Small intestine (tissue), 7 donors: ENCODE measurements around the gene SMOC2. TPM values are rescaled to one million over a fixed set of nuclear protein-coding genes. Genes with fewer than 3 reads are reported as not detected.

ENCODE experiments used
- DNase-seq, 2 donors: peaks; one replicate each; pipeline versions ENCODE4 v3.0.0 to v3.0.0-alpha.2; 2013
- FAIRE-seq: peaks from 2 replicates; lab custom pipeline; 2012; peaks lifted over from hg19 to GRCh38; lab: Jason Lieb, UNC
- H3K27ac ChIP-seq, 3 donors: one replicate each; pipeline ENCODE4 v1.5.1; 2013; ENCODE audit warnings: low read length in 2 of 3, mild to moderate bottlenecking in 2 of 3, control low read depth in 1 of 3, inconsistent platforms in 1 of 3, low read depth in 1 of 3, moderate library complexity in 1 of 3
- H3K27me3 ChIP-seq, 3 donors: one replicate each; pipeline ENCODE4 v1.6.1; 2013; ENCODE audit warnings: low read length in 3 of 3, inconsistent platforms in 1 of 3; ENCODE audit not compliant: control insufficient read depth in 3 of 3, insufficient read depth in 3 of 3
- H3K36me3 ChIP-seq, 3 donors: one replicate each; pipeline ENCODE4 v1.6.1; 2013; ENCODE audit warnings: low read length in 3 of 3, inconsistent platforms in 1 of 3, low read depth in 1 of 3, mild to moderate bottlenecking in 1 of 3, moderate library complexity in 1 of 3; ENCODE audit not compliant: control insufficient read depth in 3 of 3, insufficient read depth in 2 of 3
- H3K4me1 ChIP-seq, 3 donors: one replicate each; pipeline ENCODE4 v1.6.1; 2013; ENCODE audit warnings: low read length in 2 of 3, inconsistent platforms in 1 of 3, low read depth in 1 of 3, mild to moderate bottlenecking in 1 of 3, moderate library complexity in 1 of 3; ENCODE audit not compliant: control insufficient read depth in 3 of 3, insufficient read depth in 2 of 3
- H3K4me3 ChIP-seq, 3 donors: one replicate each; pipeline ENCODE4 v1.5.1; 2013; ENCODE audit warnings: low read length in 3 of 3, control low read depth in 1 of 3, inconsistent platforms in 1 of 3, low read depth in 1 of 3, mild to moderate bottlenecking in 1 of 3, moderate library complexity in 1 of 3
- H3K9me3 ChIP-seq, 2 donors: one replicate each; pipeline ENCODE4 v1.6.1; 2013; ENCODE audit warnings: low read depth in 1 of 2, low read length in 1 of 2; ENCODE audit not compliant: control insufficient read depth in 2 of 2, insufficient read depth in 1 of 2
- WGBS, 3 donors: extraction: QIAGEN DNeasy Blood & Tissue Kit; methylation state at CpG; one replicate each; pipeline ENCODE4 v1.1.7; 2013; 5-methylcytosine and 5-hydroxymethylcytosine counted together
- polyA plus RNA-seq, 4 donors: library from polyadenylated mRNA; stranded (reverse) in 3 of 4; unstranded in 1 of 4; fragments of 200-250 nt in 3 of 4; fragments of 120-200 nt in 1 of 4; gene quantifications; one replicate each; pipeline versions ENCODE4 v1.2.1 to v1.2.3, GENCODE V29; 2013
- donor health status: healthy with polysubstance abuse.
- donor health status: control.
- donor health status: control.
- donor health status: Bipolar disorder and iron deficiency.
- donor health status: healthy.

SMOC2 gene
- polyA plus RNA-seq, 4 donors: 0.89 to 56.7 (median 4.0) TPM

DNA sequence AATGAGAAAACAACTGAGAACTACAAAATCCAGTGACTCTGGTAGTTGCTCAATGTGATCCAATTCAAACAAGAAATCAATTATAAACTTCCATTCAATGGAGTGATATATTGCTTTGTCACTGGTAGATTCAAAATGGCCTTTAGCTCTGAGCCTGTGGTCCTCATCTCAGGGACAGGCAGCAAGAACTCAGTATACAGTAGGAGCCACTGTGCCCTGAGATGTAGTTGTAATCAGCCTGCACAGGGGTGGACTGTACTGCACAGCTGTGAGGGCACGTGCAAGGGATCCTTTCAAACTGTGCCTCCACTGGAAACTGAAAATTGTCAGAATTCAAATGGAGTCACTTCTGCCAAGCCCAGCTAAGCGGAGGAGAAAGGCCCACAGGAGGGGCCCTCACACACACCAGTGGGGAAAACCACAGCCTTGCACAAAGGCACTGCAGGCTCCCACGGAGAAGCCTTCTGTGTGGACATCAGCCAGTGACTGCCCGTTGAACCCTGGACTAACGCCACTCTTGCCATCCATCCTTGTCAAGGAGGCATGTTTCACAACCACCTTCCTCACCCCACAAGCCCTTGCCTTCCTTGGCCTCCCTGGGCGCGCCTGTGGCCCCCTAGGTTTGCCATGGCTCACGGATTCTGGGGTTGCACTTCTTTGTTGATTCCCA is 186.7 kb downstream of the SMOC2 start:
- WGBS, 3 donors: 81 to 86% (median 86%) methylated on average over 8 of the region's 8 CpGs
- H3K9me3 ChIP-seq: no peaks in the 10 kb centered on the region
- no peak overlapping the region for H3K4me3 ChIP-seq
- H3K36me3 ChIP-seq: peaks cover 0 to 7% (median 0%) of the 10 kb centered on the region in 3 donors
- no peaks in the 10 kb centered on the region for H3K27me3 ChIP-seq
- no peak for FAIRE-seq
- no peak overlapping the region for H3K27ac ChIP-seq
- no peak for DNase-seq
- no peaks in the 10 kb centered on the region for H3K4me1 ChIP-seq

DNA sequence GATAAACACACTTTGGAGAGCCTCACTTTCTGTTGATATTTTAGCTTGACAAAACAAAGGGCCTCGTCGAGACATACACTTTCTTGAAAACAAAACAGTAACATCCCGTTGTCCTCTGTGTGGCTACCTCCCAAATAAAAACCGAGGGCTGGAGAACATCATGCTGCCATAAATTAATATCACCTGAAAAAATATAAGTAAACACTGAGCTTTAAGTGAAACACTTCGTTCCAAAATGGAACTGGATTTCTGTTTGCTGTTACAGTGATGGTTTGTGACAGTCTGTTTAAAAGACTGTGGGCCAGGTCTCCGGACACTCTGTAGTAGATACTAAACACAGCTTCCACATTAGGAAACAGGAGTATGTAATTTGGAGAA is 187.2 kb downstream of the SMOC2 start:
- WGBS, 3 donors: 62 to 71% (median 70%) methylated on average over 6 of the region's 6 CpGs
- Histone ChIP-seq H3K4me3 (no peak overlapping the region), H3K27me3 (no peaks in the 10 kb centered on the region), H3K4me1 (no peaks in the 10 kb centered on the region), H3K9me3 (no peaks in the 10 kb centered on the region), H3K27ac (no peak overlapping the region), H3K36me3 (peaks cover 0 to 7% (median 0%) of the 10 kb centered on the region in 3 donors)
- DNase-seq: no peak
- FAIRE-seq: no peak

DNA sequence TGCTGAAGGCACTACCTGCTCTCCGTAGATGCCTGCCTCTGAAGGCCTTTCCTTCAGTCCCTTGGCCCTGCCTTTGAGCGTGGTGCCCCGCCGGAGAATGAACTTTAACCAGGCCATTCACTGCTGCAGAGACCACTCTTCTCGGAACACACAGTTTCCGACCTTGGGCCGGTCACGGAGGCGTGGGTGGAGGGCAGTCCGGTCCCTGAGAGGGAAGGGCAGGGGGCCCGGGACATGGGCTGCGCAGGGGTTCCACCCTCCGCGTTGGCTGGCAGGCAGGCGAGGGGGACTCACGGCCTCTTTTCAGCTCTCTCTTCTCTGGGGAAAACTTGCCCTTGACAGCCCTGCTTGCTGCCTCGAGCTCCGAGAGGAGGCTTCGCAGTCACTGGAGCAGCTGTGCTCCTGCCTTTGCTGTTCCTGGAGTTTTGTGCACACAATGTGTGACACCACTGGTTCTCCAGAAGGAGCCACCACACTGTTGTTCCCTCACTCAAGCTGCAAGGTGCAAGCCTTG is 187.8 kb downstream of the SMOC2 start:
- H3K4me1 ChIP-seq: no peaks in the 10 kb centered on the region
- 85 to 91% (median 90%) methylated on average over 17 to 19 of the region's 19 CpGs for WGBS, 3 donors
- DNase-seq: no peak
- H3K27ac ChIP-seq: no peak overlapping the region
- H3K9me3 ChIP-seq: no peaks in the 10 kb centered on the region
- no peaks in the 10 kb centered on the region for H3K27me3 ChIP-seq
- no peak for FAIRE-seq
- H3K36me3 ChIP-seq: peaks cover 0 to 7% (median 0%) of the 10 kb centered on the region in 3 donors
- no peak overlapping the region for H3K4me3 ChIP-seq

DNA sequence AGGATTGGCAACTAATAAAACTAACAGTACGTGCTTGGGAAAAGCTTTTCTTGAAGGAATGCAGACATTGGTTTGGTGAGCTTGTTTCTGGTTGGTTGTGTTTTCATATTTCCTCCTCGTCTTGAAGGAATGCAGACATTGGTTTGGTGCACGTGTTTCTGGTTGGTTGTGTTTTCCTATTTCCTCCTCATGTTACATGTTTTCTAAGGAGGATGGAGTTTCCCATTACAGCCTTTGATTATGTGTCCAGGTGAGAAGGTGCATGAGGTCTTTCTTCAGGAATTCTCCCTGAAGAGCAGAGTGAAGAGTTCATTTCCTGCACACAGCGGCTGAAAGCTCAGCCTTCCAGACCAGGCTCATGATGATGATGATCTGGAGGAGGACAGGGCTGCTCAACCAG is 190.6 kb downstream of the SMOC2 start:
- H3K27ac ChIP-seq: no peak overlapping the region
- no peaks in the 10 kb centered on the region for H3K27me3 ChIP-seq
- FAIRE-seq (no peak), DNase-seq (no peak)
- H3K9me3 ChIP-seq: no peaks in the 10 kb centered on the region
- no peaks in the 10 kb centered on the region for H3K4me1 ChIP-seq
- peaks cover 0 to 3% (median 0%) of the 10 kb centered on the region in 3 donors for H3K36me3 ChIP-seq
- H3K4me3 ChIP-seq: no peak overlapping the region
- WGBS, 3 donors: 80 to 91% (median 88%) methylated on average over 4 of the region's 4 CpGs

DNA sequence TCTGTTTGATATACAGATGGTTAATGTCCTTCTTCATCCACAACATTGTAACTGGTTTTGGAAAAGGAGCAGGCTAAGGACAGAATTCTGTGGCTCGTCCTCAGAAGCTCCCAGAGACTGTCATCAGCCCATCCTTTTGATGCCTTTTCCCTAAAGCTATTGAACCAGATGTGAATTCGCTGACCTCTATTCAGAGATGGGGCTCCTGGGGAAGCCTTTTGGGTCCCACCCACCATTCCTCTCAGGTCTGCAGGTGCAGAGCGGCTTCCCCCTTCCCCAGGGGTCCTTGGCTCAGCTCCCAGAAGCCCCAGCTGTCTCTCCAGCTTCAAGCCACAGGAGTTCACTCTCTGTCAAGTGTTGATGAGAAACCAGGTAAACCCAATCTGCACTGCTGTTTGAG is 191.7 kb downstream of the SMOC2 start:
- FAIRE-seq: no peak
- no peak overlapping the region for H3K4me3 ChIP-seq
- H3K4me1 ChIP-seq: no peaks in the 10 kb centered on the region
- DNase-seq: no peak
- no peaks in the 10 kb centered on the region for H3K27me3 ChIP-seq
- H3K27ac ChIP-seq: no peak overlapping the region
- H3K36me3 ChIP-seq: peaks cover 0 to 3% (median 0%) of the 10 kb centered on the region in 3 donors
- H3K9me3 ChIP-seq: no peaks in the 10 kb centered on the region
- 87 to 90% (median 89%) methylated on average over 3 of the region's 3 CpGs for WGBS, 3 donors

DNA sequence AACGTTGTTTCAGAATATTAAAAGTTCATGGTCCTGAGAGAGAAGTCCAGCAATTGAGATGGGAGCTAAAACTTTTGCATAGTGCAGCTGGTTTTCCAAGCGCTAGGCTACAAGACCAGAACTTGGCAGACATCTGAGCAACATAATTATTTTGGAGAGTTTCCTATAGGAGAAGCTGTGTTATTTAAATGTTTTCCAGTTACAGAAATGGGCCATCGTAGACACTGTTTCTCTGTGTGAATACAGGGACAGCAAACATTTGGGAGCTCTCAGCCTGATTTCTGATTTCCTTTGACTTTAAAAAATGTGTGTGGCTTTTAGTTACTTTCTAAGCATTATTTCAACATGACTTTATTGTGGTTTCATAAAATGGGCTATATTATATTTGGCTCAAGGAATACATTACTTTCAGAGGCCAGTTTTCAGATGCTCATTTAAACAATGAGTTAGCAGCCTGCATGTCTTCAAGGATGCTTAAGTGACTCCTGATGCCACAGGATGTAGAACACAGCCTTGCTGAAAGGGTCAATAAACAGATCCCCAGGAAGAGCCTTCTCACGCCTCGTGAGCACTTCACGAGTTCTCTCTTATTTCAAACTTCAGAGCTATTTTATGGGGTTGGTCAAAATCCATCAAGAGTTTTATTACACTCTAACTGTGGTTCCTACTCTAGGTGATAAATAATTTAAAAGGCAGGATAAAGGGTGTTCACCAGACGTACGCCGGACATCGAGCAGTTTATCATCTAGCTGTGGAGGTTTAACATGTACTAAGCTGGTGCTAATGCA is 193.8 kb downstream of the SMOC2 start:
- DNase-seq (no peak), FAIRE-seq (no peak)
- no peaks in the 10 kb centered on the region for H3K36me3 ChIP-seq
- H3K9me3 ChIP-seq: no peaks in the 10 kb centered on the region
- 45 to 50% (median 50%) methylated on average over 10 of the region's 10 CpGs for WGBS, 3 donors
- H3K27me3 ChIP-seq: no peaks in the 10 kb centered on the region
- no peak overlapping the region for H3K4me3 ChIP-seq
- no peak overlapping the region for H3K27ac ChIP-seq
- peaks cover 0 to 3% (median 0%) of the 10 kb centered on the region in 3 donors for H3K4me1 ChIP-seq

DNA sequence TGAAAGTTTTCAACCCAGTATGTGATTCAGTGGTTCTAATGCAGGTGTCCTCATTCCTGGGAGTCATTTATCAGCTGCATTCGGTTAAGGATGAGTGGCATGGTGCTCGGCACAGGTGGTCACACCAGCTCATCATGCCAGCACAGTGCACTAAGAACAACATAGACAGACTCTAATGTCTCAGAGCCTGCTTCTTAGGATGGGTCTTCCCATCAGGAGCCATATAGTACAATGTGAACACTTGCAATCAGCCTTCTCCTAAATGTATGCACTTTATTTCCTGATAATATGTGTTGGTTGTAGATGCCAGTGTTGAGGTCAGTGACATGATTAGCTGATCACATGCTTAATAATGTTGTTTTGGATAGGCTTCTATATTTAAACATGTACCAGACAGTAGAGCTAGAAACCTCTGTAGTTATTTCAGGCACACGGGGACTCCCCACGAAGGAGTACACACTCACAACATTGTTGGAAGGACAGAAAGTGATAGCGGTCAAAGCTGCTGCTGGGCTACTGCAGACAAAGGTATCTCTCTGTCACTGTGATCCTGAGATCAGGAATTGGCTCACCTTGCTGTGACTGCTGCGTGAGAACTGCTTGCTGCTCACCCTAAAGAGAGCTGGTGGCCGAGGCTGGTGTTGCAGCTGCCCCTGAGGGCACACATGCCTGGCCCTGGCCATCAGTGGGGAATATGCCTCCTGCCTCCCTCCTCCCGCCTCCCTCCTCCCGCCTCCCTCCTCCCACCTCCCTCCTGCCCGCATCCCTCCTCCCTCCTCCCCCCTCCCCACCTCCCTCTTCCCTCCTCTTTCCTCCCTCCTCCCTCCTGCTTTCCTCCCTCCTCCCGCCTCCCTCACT is 195.4 kb downstream of the SMOC2 start:
- no peak overlapping the region for H3K4me3 ChIP-seq
- H3K27me3 ChIP-seq: no peaks in the 10 kb centered on the region
- no peak for DNase-seq
- H3K9me3 ChIP-seq: no peaks in the 10 kb centered on the region
- 65 to 75% (median 70%) methylated on average over 7 to 10 of the region's 11 CpGs for WGBS, 3 donors
- FAIRE-seq: no peak
- no peak overlapping the region for H3K27ac ChIP-seq
- peaks cover 0 to 3% (median 0%) of the 10 kb centered on the region in 3 donors for H3K4me1 ChIP-seq
- no peaks in the 10 kb centered on the region for H3K36me3 ChIP-seq

DNA sequence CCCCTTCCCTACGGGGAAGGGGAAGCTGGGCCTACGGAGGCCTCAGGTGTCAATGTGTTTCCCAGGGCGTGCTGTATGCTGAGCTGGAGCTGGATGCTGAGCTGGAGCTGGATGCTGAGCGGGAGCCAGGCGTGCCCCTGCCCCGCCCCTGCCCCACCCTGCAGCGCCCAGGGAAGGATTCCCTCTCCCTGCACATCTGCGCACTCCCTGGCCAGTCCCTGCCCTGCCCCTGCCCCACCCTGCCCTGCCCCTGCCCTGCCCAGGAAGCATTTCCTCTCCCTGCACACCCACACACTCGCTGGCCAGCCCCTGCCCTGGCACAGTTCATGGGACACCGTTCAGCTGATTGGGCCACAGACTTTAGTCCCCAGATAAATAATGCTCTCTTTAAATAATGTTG is 196.8 kb downstream of the SMOC2 start:
- FAIRE-seq (no peak), DNase-seq (peak in 1 of 2 donors; percentile 53)
- H3K4me1 ChIP-seq: peaks cover 0 to 3% (median 0%) of the 10 kb centered on the region in 3 donors
- H3K27me3 ChIP-seq: no peaks in the 10 kb centered on the region
- no peaks in the 10 kb centered on the region for H3K9me3 ChIP-seq
- WGBS, 3 donors: 36 to 59% (median 42%) methylated on average over 5 to 10 of the region's 10 CpGs
- no peak overlapping the region for H3K27ac ChIP-seq
- peaks cover 0 to 4% (median 0%) of the 10 kb centered on the region in 3 donors for H3K36me3 ChIP-seq
- no peak overlapping the region for H3K4me3 ChIP-seq
